ENCODE data around the gene TRAPPC5.

The TRAPPC5 gene

DNA sequence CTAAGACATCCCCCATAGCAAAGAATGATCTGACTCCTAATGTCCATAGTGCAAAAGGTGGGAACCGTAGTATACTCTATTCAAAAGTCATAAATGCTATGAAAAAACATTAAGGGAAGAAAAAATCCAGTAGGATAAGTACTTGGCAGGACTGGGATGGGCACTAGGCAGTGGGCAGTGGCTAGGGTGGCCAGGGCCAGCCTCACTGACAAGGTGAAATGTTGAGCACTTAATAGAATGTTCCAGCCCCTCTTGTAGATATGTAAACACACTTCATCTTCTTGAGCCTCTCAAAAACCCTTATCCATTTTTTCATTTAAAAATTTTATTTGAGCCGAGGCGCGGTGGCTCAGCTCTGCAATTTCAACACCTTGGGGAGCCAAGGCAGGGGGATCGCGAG is 52.7 kb downstream of the TRAPPC5 start:
- no peak overlapping the region for H3K4me3 ChIP-seq (ENCODE audit: low read depth, low read length)
- TF ChIP-seq CTCF (IDR thresholded peaks at IDR 0.05; ENCODE audit: low read depth, low read length) = no peak

DNA sequence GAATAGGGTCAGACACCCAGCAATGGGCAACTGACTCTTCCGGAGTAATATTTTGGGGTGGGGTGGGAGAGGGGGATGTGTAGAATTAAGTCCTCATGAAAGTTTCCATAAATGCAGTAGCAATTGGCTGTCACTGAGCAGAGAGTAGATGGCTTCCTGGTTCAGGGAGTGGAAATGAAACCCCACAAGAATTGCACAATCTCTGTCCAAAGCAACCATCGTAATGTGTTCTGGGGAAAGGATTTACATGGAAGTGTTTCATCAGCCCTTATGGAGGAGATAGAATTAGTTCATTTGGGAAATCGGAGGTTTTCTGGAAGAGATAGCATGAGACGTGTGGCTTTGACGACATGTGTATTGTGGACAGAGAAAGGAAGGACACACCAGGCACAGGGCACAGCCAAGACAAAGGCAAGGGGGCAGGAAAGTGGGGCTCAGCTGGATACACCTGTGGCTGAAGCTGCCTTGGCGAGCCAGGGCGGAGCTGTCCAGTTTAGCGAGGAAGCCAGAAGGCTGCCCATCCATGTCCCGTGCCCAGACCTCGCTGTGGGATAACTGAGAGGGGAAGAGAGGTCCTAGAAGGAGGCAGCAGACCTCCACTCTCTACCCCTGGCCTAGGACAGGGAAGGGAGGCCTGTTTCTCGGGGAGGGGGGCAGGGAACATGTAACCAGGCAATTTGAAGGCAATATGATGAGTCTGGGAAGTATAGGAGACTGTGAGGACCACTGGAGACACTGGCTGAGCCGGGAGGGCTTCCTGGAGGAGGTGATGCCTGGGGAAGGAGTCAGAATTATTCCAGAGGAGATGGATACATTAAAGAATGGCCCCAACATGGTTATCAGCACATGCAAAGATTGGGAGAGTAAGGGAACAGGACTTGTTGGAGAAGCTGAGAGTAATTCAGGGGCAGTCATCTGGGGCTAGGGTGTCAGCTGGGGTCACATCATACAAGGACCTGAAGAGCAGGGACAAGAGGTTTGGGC is 53.9 kb downstream of the TRAPPC5 start:
- TF ChIP-seq CTCF (IDR thresholded peaks at IDR 0.05; ENCODE audit: low read depth, low read length) = no peak
- no peak overlapping the region for H3K4me3 ChIP-seq (ENCODE audit: low read depth, low read length)

DNA sequence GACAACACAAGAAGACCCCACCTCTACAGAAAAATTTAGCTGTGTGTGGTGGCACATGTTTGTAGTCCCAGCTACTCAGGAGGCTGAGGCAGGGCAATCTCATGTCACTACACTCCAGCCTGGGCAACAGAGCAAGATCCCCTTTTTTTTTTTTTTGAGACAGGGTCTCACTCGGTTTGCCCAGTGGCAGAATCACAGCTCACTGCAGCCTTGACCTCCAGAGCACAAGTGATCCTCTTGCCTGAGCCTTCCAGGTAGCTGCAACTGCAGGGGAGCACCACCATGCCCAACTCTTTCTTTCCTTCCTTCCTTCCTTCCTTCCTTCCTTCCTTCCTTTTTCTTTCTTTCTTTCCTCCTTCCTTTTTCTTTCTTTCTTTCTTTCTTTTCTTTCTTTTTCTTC is 55.5 kb downstream of the TRAPPC5 start:
- TF ChIP-seq CTCF (IDR thresholded peaks at IDR 0.05; ENCODE audit: low read depth, low read length) = no peak
- no peak overlapping the region for H3K4me3 ChIP-seq (ENCODE audit: low read depth, low read length)

DNA sequence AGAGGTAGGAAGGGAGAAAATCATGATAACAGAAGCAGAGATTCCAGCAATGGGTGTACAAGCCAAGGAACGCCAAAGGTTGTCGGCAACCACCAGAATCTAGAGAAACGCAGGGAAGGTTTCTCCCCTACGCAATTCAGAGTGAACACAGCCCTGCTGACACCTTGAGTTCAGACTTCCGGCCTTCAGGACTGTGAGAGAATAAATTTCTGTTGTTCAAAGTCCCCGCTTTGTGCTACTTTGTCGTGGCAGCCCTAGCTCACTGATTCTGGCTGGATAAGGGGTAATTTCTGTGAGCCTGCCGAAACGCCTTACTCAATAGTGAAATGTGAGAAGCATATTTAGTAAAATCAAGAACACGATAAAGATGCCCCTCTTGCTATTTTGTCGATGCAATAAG is 56.6 kb downstream of the TRAPPC5 start:
- TF ChIP-seq CTCF (IDR thresholded peaks at IDR 0.05; ENCODE audit: low read depth, low read length) = no peak
- no peak overlapping the region for H3K4me3 ChIP-seq (ENCODE audit: low read depth, low read length)
